ENCODE results near the gene BMS1.

The BMS1 gene

GRCh38 chr10:42769173-42769572, 13.4 kb upstream of the BMS1 start:
- no peak overlapping the region for H3K27ac ChIP-seq (replicated peaks)
- H3K4me3 ChIP-seq (replicated peaks; ENCODE audit: insufficient read depth, low read length) = no peak overlapping the region
- no peaks in the 10 kb centered on the region for H3K27me3 ChIP-seq (ENCODE audit: insufficient read depth, poor library complexity, severe bottlenecking)
- DNase-seq (ENCODE audit: low read depth in 1 of 2, low spot score in 1 of 2) = no peak
- no peak for TF ChIP-seq CTCF (IDR thresholded peaks at IDR 0.05; ENCODE audit: insufficient read depth, low read length)
- TF ChIP-seq REST (IDR thresholded peaks at IDR 0.05; ENCODE audit: insufficient replicate concordance, low read depth) = no peak
- TF ChIP-seq GABPA (IDR thresholded peaks at IDR 0.05; ENCODE audit: low read depth) = no peak
- no peak for TF ChIP-seq POLR2AphosphoS5 (IDR thresholded peaks at IDR 0.05; ENCODE audit: low read depth)
- TF ChIP-seq SPI1 (IDR thresholded peaks at IDR 0.05; ENCODE audit: borderline replicate concordance, low read depth) = no peak

- Histone ChIP-seq H3K4me3 (replicated peaks; ENCODE audit: insufficient read depth, low read length) (no peak overlapping the region), H3K27me3 (ENCODE audit: insufficient read depth, poor library complexity, severe bottlenecking) (no peaks in the 10 kb centered on the region), H3K27ac (replicated peaks) (no peak overlapping the region)
- TF ChIP-seq POLR2AphosphoS5 (IDR thresholded peaks at IDR 0.05; ENCODE audit: low read depth) = no peak
- TF ChIP-seq REST (IDR thresholded peaks at IDR 0.05; ENCODE audit: insufficient replicate concordance, low read depth) = no peak
- TF ChIP-seq GABPA (IDR thresholded peaks at IDR 0.05; ENCODE audit: low read depth) = no peak
- no peak for TF ChIP-seq CTCF (IDR thresholded peaks at IDR 0.05; ENCODE audit: insufficient read depth, low read length)
- no peak for TF ChIP-seq SPI1 (IDR thresholded peaks at IDR 0.05; ENCODE audit: borderline replicate concordance, low read depth)
- DNase-seq (ENCODE audit: low read depth in 1 of 2, low spot score in 1 of 2) = no peak
Measured at GRCh38 chr10:42769673-42770072, 12.9 kb upstream of the BMS1 start.

GRCh38 chr10:42776681-42777080, 5.9 kb upstream of the BMS1 start:
- Histone ChIP-seq H3K4me3 (replicated peaks; ENCODE audit: insufficient read depth, low read length) (no peak overlapping the region), H3K27ac (replicated peaks) (no peak overlapping the region), H3K27me3 (ENCODE audit: insufficient read depth, poor library complexity, severe bottlenecking) (no peaks in the 10 kb centered on the region)
- TF ChIP-seq REST (IDR thresholded peaks at IDR 0.05; ENCODE audit: insufficient replicate concordance, low read depth) (no peak), POLR2AphosphoS5 (IDR thresholded peaks at IDR 0.05; ENCODE audit: low read depth) (no peak), GABPA (IDR thresholded peaks at IDR 0.05; ENCODE audit: low read depth) (no peak), CTCF (IDR thresholded peaks at IDR 0.05; ENCODE audit: insufficient read depth, low read length) (no peak), SPI1 (IDR thresholded peaks at IDR 0.05; ENCODE audit: borderline replicate concordance, low read depth) (no peak)
- no peak for DNase-seq (ENCODE audit: low read depth in 1 of 2, low spot score in 1 of 2)
